H9 (cell line): ENCODE results near the gene FRAS1. TPM values are rescaled to one million over a fixed set of nuclear protein-coding genes. Genes with fewer than 3 reads are reported as not detected.

Source experiments
- DNase-seq: peaks from one replicate; pipeline ENCODE4 v3.0.0-alpha.2; 2017
- H2AFZ ChIP-seq: one replicate; pipeline ENCODE4 v1.6.1; 2013; ENCODE audit warnings: mild to moderate bottlenecking, low read length, control low read depth, moderate library complexity
- H2AK5ac ChIP-seq: 2 replicates; pipeline ENCODE4 v1.6.1; 2013; ENCODE audit warnings: low read length, control low read depth, mixed read lengths; ENCODE audit not compliant: insufficient read length
- H2BK120ac ChIP-seq: one replicate; pipeline ENCODE4 v1.6.1; 2013; ENCODE audit warnings: low read depth, mild to moderate bottlenecking, low read length, control low read depth, inconsistent platforms; ENCODE audit not compliant: poor library complexity, severe bottlenecking
- H2BK12ac ChIP-seq: 2 replicates; pipeline ENCODE4 v1.6.1; 2013; ENCODE audit warnings: low read length, control low read depth, mixed read lengths, low read depth; ENCODE audit not compliant: insufficient read length
- H2BK15ac ChIP-seq: 2 replicates; pipeline ENCODE4 v1.6.1; 2013; ENCODE audit warnings: low read depth, low read length, control low read depth
- H2BK20ac ChIP-seq: one replicate; pipeline ENCODE4 v1.6.1; 2013; ENCODE audit warnings: low read depth, mild to moderate bottlenecking, low read length, control low read depth, inconsistent platforms; ENCODE audit not compliant: poor library complexity, severe bottlenecking
- H2BK5ac ChIP-seq: 2 replicates; pipeline ENCODE4 v1.6.1; 2013; ENCODE audit warnings: low read length, control low read depth, mixed read lengths; ENCODE audit not compliant: insufficient read length
- H3K14ac ChIP-seq: 2 replicates; pipeline ENCODE4 v1.6.1; 2013; ENCODE audit warnings: low read length, control low read depth; ENCODE audit not compliant: insufficient read depth
- H3K18ac ChIP-seq: 2 replicates; pipeline ENCODE4 v1.6.1; 2013; ENCODE audit warnings: low read depth, mild to moderate bottlenecking, mixed read lengths, low read length, control low read depth; ENCODE audit not compliant: insufficient read length
- H3K23ac ChIP-seq: 2 replicates; pipeline ENCODE4 v1.6.1; 2013; ENCODE audit warnings: low read length, control low read depth, mixed read lengths, low read depth; ENCODE audit not compliant: insufficient read length
- H3K23me2 ChIP-seq: 2 replicates; pipeline ENCODE4 v1.6.1; 2013; ENCODE audit warnings: low read depth, mild to moderate bottlenecking, mixed read lengths, low read length, control low read depth; ENCODE audit not compliant: insufficient read length, poor library complexity, severe bottlenecking
- H3K27ac ChIP-seq: 2 replicates; pipeline ENCODE4 v1.5.1; 2013; ENCODE audit warnings: low read length, control low read depth, mixed read lengths, low read depth; ENCODE audit not compliant: insufficient read length
- H3K27me3 ChIP-seq: 2 replicates; pipeline ENCODE4 v1.6.1; 2013; ENCODE audit warnings: low read length, control low read depth, inconsistent platforms; ENCODE audit not compliant: insufficient read depth
- H3K4ac ChIP-seq: 2 replicates; pipeline ENCODE4 v1.6.1; 2013; ENCODE audit warnings: low read depth, mild to moderate bottlenecking, control low read depth, inconsistent platforms, low read length, moderate library complexity
- H3K4me1 ChIP-seq: 2 replicates; pipeline ENCODE4 v1.6.1; 2013; ENCODE audit warnings: low read length, control low read depth, inconsistent platforms; ENCODE audit not compliant: insufficient read depth
- H3K4me2 ChIP-seq: 2 replicates; pipeline ENCODE4 v1.6.1; 2013; ENCODE audit warnings: low read length, control low read depth, mixed read lengths; ENCODE audit not compliant: insufficient read length, insufficient read depth
- H3K56ac ChIP-seq: 2 replicates; pipeline ENCODE4 v1.6.1; 2013; ENCODE audit warnings: low read depth, mild to moderate bottlenecking, mixed read lengths, low read length, control low read depth; ENCODE audit not compliant: insufficient read length
- H3K79me1 ChIP-seq: 2 replicates; pipeline ENCODE4 v1.6.1; 2013; ENCODE audit warnings: low read depth, mild to moderate bottlenecking, moderate library complexity, low read length, control low read depth, inconsistent platforms; ENCODE audit not compliant: insufficient read depth, poor library complexity, severe bottlenecking
- H3K79me2 ChIP-seq: 2 replicates; pipeline ENCODE4 v1.6.1; 2013; ENCODE audit warnings: low read length, control low read depth, inconsistent platforms; ENCODE audit not compliant: insufficient read depth
- H3K9ac ChIP-seq: 2 replicates; pipeline ENCODE4 v1.6.1; 2013; ENCODE audit warnings: low read length, control low read depth, mixed read lengths; ENCODE audit not compliant: insufficient read length; ENCODE audit errors: extremely low read depth
- H3K9me3 ChIP-seq: one replicate; pipeline ENCODE4 v1.6.1; 2013; ENCODE audit warnings: low read depth, low read length, inconsistent platforms; ENCODE audit not compliant: control insufficient read depth
- H3T11ph ChIP-seq: one replicate; pipeline ENCODE4 v1.6.1; 2013; ENCODE audit warnings: mild to moderate bottlenecking, low read length, control low read depth, inconsistent platforms
- H4K20me1 ChIP-seq: one replicate; pipeline ENCODE4 v1.6.1; 2013; ENCODE audit not compliant: control insufficient read depth, insufficient read length, insufficient read depth
- H4K5ac ChIP-seq: 2 replicates; pipeline ENCODE4 v1.6.1; 2013; ENCODE audit warnings: low read depth, mild to moderate bottlenecking, mixed read lengths, low read length, control low read depth; ENCODE audit not compliant: insufficient read length
- H4K8ac ChIP-seq: replicated peaks from 2 replicates; pipeline ENCODE4 v1.6.1; 2013; ENCODE audit warnings: low read length, control low read depth, mixed read lengths, low read depth; ENCODE audit not compliant: insufficient read length
- H4K91ac ChIP-seq: 2 replicates; pipeline ENCODE4 v1.6.1; 2013; ENCODE audit warnings: low read depth, mild to moderate bottlenecking, moderate library complexity, mixed read lengths, low read length, control low read depth; ENCODE audit not compliant: insufficient read length
- H3K27ac Mint-ChIP-seq, 3 experiments: 2 replicates in 2 of 3; 3 replicates in 1 of 3; pipeline ENCODE4 v1.8.0; 2020 to 2021; ENCODE audit warnings: mixed read lengths in 3 of 3, mild to moderate bottlenecking in 1 of 3, moderate library complexity in 1 of 3
- H3K27me3 Mint-ChIP-seq: 2 replicates; pipeline ENCODE4 v1.8.0; 2021; ENCODE audit warnings: low read depth, mild to moderate bottlenecking, moderate library complexity, mixed read lengths
- H3K36me3 Mint-ChIP-seq, 3 experiments: 2 replicates in 2 of 3; 3 replicates in 1 of 3; pipeline ENCODE4 v1.8.0; 2020 to 2021; ENCODE audit warnings: low read depth in 3 of 3, mixed read lengths in 3 of 3; ENCODE audit not compliant: insufficient read depth in 1 of 3
- H3K4me1 Mint-ChIP-seq, 2 experiments: 2 replicates each; pipeline ENCODE4 v1.8.0; 2020; ENCODE audit warnings: mixed read lengths in 2 of 2
- H3K4me3 Mint-ChIP-seq, 2 experiments: 2 replicates in 1 of 2; 3 replicates in 1 of 2; pipeline ENCODE4 v1.8.0; 2020 to 2021; ENCODE audit warnings: mild to moderate bottlenecking in 2 of 2, mixed read lengths in 2 of 2, moderate library complexity in 1 of 2
- H3K9me3 Mint-ChIP-seq, 2 experiments: 2 replicates in 1 of 2; 3 replicates in 1 of 2; pipeline ENCODE4 v1.8.0; 2020; ENCODE audit warnings: mild to moderate bottlenecking in 2 of 2, mixed read lengths in 2 of 2, moderate library complexity in 1 of 2
- whole genome bisulfite sequencing: extraction: QIAGEN DNeasy Blood & Tissue Kit; methylation state at CpG from one replicate; pipeline ENCODE4 v1.1.7; 2013; ENCODE audit warnings: missing lambda C conversion rate, low lambda C conversion rate, mixed read lengths; ENCODE audit not compliant: insufficient read length; ENCODE audit errors: extremely low coverage; 5-methylcytosine and 5-hydroxymethylcytosine counted together
- total RNA-seq: library from RNA; stranded (reverse); gene quantifications from 2 replicates; pipeline ENCODE4 v1.2.1, GENCODE V29; 2021
- TF ChIP-seq, protein P1 (sequence below): fragments of 200-600 bp; sonication (generic); conservative IDR thresholded peaks from 3 replicates; pipeline ENCODE4 v1.8.0; 2021; ENCODE audit warnings: antibody characterized with exemption, mild to moderate bottlenecking

The FRAS1 gene
- total RNA-seq, 1 experiment from 2014 or later: 58.5 TPM

DNA sequence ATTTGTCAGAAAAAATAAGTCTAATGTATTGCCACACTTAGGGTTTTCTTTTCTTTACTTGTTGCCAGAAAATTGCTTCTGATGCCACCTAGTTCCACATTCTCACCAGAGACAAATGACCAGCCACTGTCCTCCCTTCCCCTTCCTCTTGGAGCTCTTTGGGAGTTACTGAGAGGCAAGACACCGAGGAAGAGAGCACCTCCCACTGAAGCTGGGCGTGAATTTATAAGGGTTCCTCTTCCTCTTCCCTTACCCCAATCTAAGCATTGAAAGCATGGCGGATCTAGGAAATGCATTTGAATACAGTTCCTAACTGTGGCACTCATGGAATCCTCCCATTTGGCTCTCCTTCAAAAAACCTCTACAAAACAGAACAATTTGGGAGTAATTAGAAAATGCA is 524.5 kb downstream of the FRAS1 start:
- peaks cover 0 to 2% of the 10 kb centered on the region in 2 experiments; a peak in 1 of 4 replicates for H3K4me1 Mint-ChIP-seq
- Histone ChIP-seq H3K4me1 (no peaks in the 10 kb centered on the region), H4K5ac (no peak overlapping the region), H3K23ac (no peak overlapping the region), H3K79me1 (no peaks in the 10 kb centered on the region), H4K8ac (no peak overlapping the region), H2AK5ac (no peak overlapping the region), H3K56ac (no peak overlapping the region), H2BK15ac (no peak overlapping the region), H2AFZ (no peak overlapping the region), H3K14ac (no peak overlapping the region), H3K27ac (no peak overlapping the region), H3K4me2 (no peak overlapping the region), H4K20me1 (no peaks in the 10 kb centered on the region), H2BK12ac (no peak overlapping the region), H3K4ac (no peak overlapping the region), H3K18ac (no peak overlapping the region), H3K9ac (no peak overlapping the region), H2BK120ac (no peak overlapping the region), H2BK5ac (no peak overlapping the region), H3T11ph (no peak overlapping the region), H2BK20ac (no peak overlapping the region), H3K23me2 (no peaks in the 10 kb centered on the region), H3K27me3 (no peaks in the 10 kb centered on the region), H3K9me3 (no peaks in the 10 kb centered on the region), H3K79me2 (no peaks in the 10 kb centered on the region), H4K91ac (no peak overlapping the region)
- no peak overlapping the region for H3K4me3 Mint-ChIP-seq
- no peaks in the 10 kb centered on the region for H3K27me3 Mint-ChIP-seq
- no CpG with 5 or more reads among the region's 3 CpGs for WGBS
- TF ChIP-seq, protein P1, sequence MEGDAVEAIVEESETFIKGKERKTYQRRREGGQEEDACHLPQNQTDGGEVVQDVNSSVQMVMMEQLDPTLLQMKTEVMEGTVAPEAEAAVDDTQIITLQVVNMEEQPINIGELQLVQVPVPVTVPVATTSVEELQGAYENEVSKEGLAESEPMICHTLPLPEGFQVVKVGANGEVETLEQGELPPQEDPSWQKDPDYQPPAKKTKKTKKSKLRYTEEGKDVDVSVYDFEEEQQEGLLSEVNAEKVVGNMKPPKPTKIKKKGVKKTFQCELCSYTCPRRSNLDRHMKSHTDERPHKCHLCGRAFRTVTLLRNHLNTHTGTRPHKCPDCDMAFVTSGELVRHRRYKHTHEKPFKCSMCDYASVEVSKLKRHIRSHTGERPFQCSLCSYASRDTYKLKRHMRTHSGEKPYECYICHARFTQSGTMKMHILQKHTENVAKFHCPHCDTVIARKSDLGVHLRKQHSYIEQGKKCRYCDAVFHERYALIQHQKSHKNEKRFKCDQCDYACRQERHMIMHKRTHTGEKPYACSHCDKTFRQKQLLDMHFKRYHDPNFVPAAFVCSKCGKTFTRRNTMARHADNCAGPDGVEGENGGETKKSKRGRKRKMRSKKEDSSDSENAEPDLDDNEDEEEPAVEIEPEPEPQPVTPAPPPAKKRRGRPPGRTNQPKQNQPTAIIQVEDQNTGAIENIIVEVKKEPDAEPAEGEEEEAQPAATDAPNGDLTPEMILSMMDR: no peak
- H3K36me3 Mint-ChIP-seq: peaks cover 0 to 9% (median 2%) of the 10 kb centered on the region in 3 experiments; a peak in 5 of 7 replicates
- H3K27ac Mint-ChIP-seq: no peak overlapping the region
- no peaks in the 10 kb centered on the region for H3K9me3 Mint-ChIP-seq
- DNase-seq: no peak
